HCT116 (cell line): Measurements from ENCODE around the gene RETSAT. TPM values are rescaled to one million over a fixed set of nuclear protein-coding genes. Genes with fewer than 3 reads are reported as not detected.
A peak's percentile ranks its signal among the peaks of the same experiment; 100 is the strongest.

Experiments used
- ATAC-seq: fragments of 200-7000 bp; cut with Tn5 transposase; 2 replicates; pipeline ENCODE4 v1.9.1; 2020; ENCODE audit warnings: mild to moderate bottlenecking, moderate library complexity
- BruUV-seq: library from RNA; stranded (reverse); fragments of 400-500 nt; replicated peaks from 2 replicates; lab custom pipeline; 2021; lab: Mats Ljungman, UMichigan
- CTCF ChIA-PET: fragments of 300-600 bp; sonication (Branson Sonifier 250); formaldehyde crosslinking; loops from one replicate; lab custom pipeline; 2021; ENCODE audit warnings: antibody characterized with exemption; lab: Charles Lee
- POLR2A ChIA-PET: fragments of 300-600, 350-600 bp; sonication (Branson Sonifier 250); formaldehyde crosslinking; loops from one replicate; lab custom pipeline; 2021; ENCODE audit warnings: antibody characterized with exemption; lab: Charles Lee
- RAD21 ChIA-PET, 2 experiments: fragments of 300-600 bp; sonication (Branson Sonifier 250); formaldehyde crosslinking; loops; one replicate each; lab custom pipeline; 2023; ENCODE audit warnings: low total read pairs in 2 of 2; ENCODE audit not compliant: uncharacterized antibody in 2 of 2, unreplicated experiment in 2 of 2, low non-redundant PET in 1 of 2; lab: Charles Lee
- DNase-seq: peaks from one replicate; pipeline ENCODE4 v3.0.0-alpha.2; 2010; ENCODE audit warnings: low read depth, low spot score
- H2AFZ ChIP-seq: fragments of 200-600 bp; shearing (Covaris generic), sonication (generic); 2 replicates; pipeline ENCODE4 v1.6.1; 2017; ENCODE audit warnings: low read depth, mixed run types, mixed read lengths, antibody characterized with exemption, low read length; ENCODE audit not compliant: poor library complexity, severe bottlenecking
- H3K27ac ChIP-seq: 2 replicates; pipeline ENCODE4 v1.5.1; 2012; ENCODE audit warnings: low read depth, low read length
- H3K27me3 ChIP-seq: fragments of 200-600 bp; sonication (generic); 2 replicates; pipeline ENCODE4 v1.6.1; 2016; ENCODE audit warnings: mixed run types, low read length, mixed read lengths; ENCODE audit not compliant: insufficient read depth
- H3K36me3 ChIP-seq, 2 experiments: fragments of 200-500 bp in 1 of 2; fragments of 200-600 bp in 1 of 2; sonication (Bioruptor generic) in 1 of 2; sonication (generic) in 1 of 2; 2 replicates each; pipeline versions ENCODE4 v1.5.1 to v1.6.1; 2014 to 2016; ENCODE audit warnings: low read length in 2 of 2, inconsistent platforms in 1 of 2, mixed read lengths in 1 of 2, mixed run types in 1 of 2; ENCODE audit not compliant: insufficient read depth in 2 of 2, control insufficient read depth in 1 of 2
- H3K4me1 ChIP-seq, 2 experiments: fragments of 200-600 bp in 1 of 2; sonication (generic) in 1 of 2; 2 replicates each; pipeline versions ENCODE4 v1.5.1 to v1.6.1; 2012 to 2017; ENCODE audit warnings: low read length in 2 of 2, inconsistent platforms in 1 of 2, mild to moderate bottlenecking in 1 of 2, mixed read lengths in 1 of 2, mixed run types in 1 of 2, moderate library complexity in 1 of 2; ENCODE audit not compliant: insufficient read depth in 2 of 2, control insufficient read depth in 1 of 2
- H3K4me2 ChIP-seq: fragments of 200-600 bp; sonication (generic); 2 replicates; pipeline ENCODE4 v1.6.1; 2017; ENCODE audit warnings: mixed run types, low read length, mixed read lengths
- H3K4me3 ChIP-seq, 2 experiments: fragments of 200-600 bp in 1 of 2; sonication (generic) in 1 of 2; replicated peaks in 1 of 2; 2 replicates each; pipeline ENCODE4 v1.5.1; 2011 to 2016; ENCODE audit warnings: low read length in 2 of 2, control low read depth in 1 of 2, low read depth in 1 of 2, mild to moderate bottlenecking in 1 of 2, mixed read lengths in 1 of 2, mixed run types in 1 of 2
- H3K79me2 ChIP-seq: fragments of 200-600 bp; sonication (generic); 2 replicates; pipeline ENCODE4 v1.6.1; 2017; ENCODE audit warnings: mild to moderate bottlenecking, mixed run types, low read length, moderate library complexity, mixed read lengths; ENCODE audit not compliant: insufficient read depth
- H3K9ac ChIP-seq: fragments of 200-600 bp; sonication (generic); 2 replicates; pipeline ENCODE4 v1.6.1; 2016; ENCODE audit warnings: low read length, mixed read lengths
- H3K9me2 ChIP-seq: fragments of 200-600 bp; sonication (generic), shearing (Covaris generic); 2 replicates; pipeline ENCODE4 v1.6.1; 2017; ENCODE audit warnings: mixed run types, mild to moderate bottlenecking, moderate library complexity; ENCODE audit not compliant: insufficient read depth
- H3K9me3 ChIP-seq, 2 experiments: fragments of 200-500 bp in 1 of 2; fragments of 200-600 bp in 1 of 2; sonication (Bioruptor generic) in 1 of 2; sonication (generic) in 1 of 2; 2 replicates each; pipeline ENCODE4 v1.6.1; 2014 to 2017; ENCODE audit warnings: low read length in 2 of 2, mixed read lengths in 2 of 2, inconsistent platforms in 1 of 2, low read depth in 1 of 2, mild to moderate bottlenecking in 1 of 2, mixed run types in 1 of 2, moderate library complexity in 1 of 2; ENCODE audit not compliant: control insufficient read depth in 1 of 2, insufficient read depth in 1 of 2
- H4K20me1 ChIP-seq: fragments of 200-600 bp; sonication (generic), shearing (Covaris generic); 2 replicates; pipeline ENCODE4 v1.6.1; 2017; ENCODE audit warnings: mixed run types, mild to moderate bottlenecking, moderate library complexity; ENCODE audit not compliant: insufficient read depth
- ATF3 ChIP-seq: IDR thresholded peaks from 2 replicates; pipeline ENCODE4 v1.6.1; 2012
- CBX3 ChIP-seq: IDR thresholded peaks from 2 replicates; pipeline ENCODE4 v1.6.1; 2012; ENCODE audit warnings: low read depth
- CEBPB ChIP-seq: IDR thresholded peaks from 2 replicates; pipeline ENCODE4 v1.6.1; 2012; ENCODE audit warnings: low read depth
- EGR1 ChIP-seq: IDR thresholded peaks from 2 replicates; pipeline ENCODE4 v1.6.1; 2012; ENCODE audit warnings: low read depth
- ELF1 ChIP-seq: IDR thresholded peaks from 2 replicates; pipeline ENCODE4 v1.6.1; 2012; ENCODE audit warnings: low read depth, borderline replicate concordance
- EZH2phosphoT487 ChIP-seq: fragments of 200-600 bp; IDR thresholded peaks from 2 replicates; pipeline ENCODE4 v1.6.1; 2018; ENCODE audit warnings: antibody characterized with exemption, borderline replicate concordance
- FOSL1 ChIP-seq: IDR thresholded peaks from 2 replicates; pipeline ENCODE4 v1.6.1; 2012; ENCODE audit warnings: low read depth
- RAD21 ChIP-seq: IDR thresholded peaks from 2 replicates; pipeline ENCODE4 v1.6.1; 2012; ENCODE audit warnings: low read depth, mild to moderate bottlenecking
- REST ChIP-seq: IDR thresholded peaks from 2 replicates; pipeline ENCODE4 v1.6.1; 2012; ENCODE audit warnings: low read depth
- SIN3A ChIP-seq: IDR thresholded peaks from 2 replicates; pipeline ENCODE4 v1.6.1; 2012; ENCODE audit warnings: low read depth
- SP1 ChIP-seq: IDR thresholded peaks from 2 replicates; pipeline ENCODE4 v1.6.1; 2012; ENCODE audit warnings: low read depth
- SRF ChIP-seq: IDR thresholded peaks from 2 replicates; pipeline ENCODE4 v1.6.1; 2012; ENCODE audit warnings: low read depth
- TCF7L2 ChIP-seq: IDR thresholded peaks from 2 replicates; pipeline ENCODE4 v1.7.0; 2011; ENCODE audit warnings: borderline replicate concordance, inconsistent platforms; ENCODE audit not compliant: insufficient read depth, insufficient read length; ENCODE audit errors: extremely low read depth
- YY1 ChIP-seq: IDR thresholded peaks from 2 replicates; pipeline ENCODE4 v1.6.1; 2011; ENCODE audit warnings: low read length, low read depth, moderate library complexity, mild to moderate bottlenecking; ENCODE audit not compliant: insufficient replicate concordance; ENCODE audit errors: extremely low read depth
- ZBTB33 ChIP-seq: IDR thresholded peaks from 2 replicates; pipeline ENCODE4 v1.6.1; 2011; ENCODE audit warnings: mild to moderate bottlenecking, low read length, moderate library complexity; ENCODE audit not compliant: insufficient replicate concordance; ENCODE audit errors: extremely low read depth
- ZFX ChIP-seq: fragments of 450-650 bp; IDR thresholded peaks from 2 replicates; pipeline ENCODE4 v1.6.1; 2017
- ZNF274 ChIP-seq: fragments of 200-500 bp; sonication (Bioruptor generic); IDR thresholded peaks from 2 replicates; pipeline ENCODE4 v1.6.1; 2014; ENCODE audit warnings: mild to moderate bottlenecking, low read depth, low read length, inconsistent platforms
- intact Hi-C: fragments of 100-400 bp; cut with micrococcal nuclease; formaldehyde crosslinking; loops from 2 replicates; pipeline ENCODE4 v1.10.0; 2022
- total RNA-seq: library from RNA; stranded (reverse); gene quantifications from one replicate; pipeline ENCODE4 v1.2.1, GENCODE V29; 2021; ENCODE audit not compliant: unreplicated experiment
- TF ChIP-seq, protein P1 (sequence below), 3 experiments: fragments of 200-600 bp in 1 of 3; sonication (generic) in 1 of 3; IDR thresholded peaks in 2 of 3; conservative IDR thresholded peaks in 1 of 3; 2 replicates each; pipeline ENCODE4 v1.5.1; 2012 to 2017; ENCODE audit warnings: low read depth in 2 of 3, low read length in 2 of 3, antibody characterized with exemption in 1 of 3, borderline replicate concordance in 1 of 3, control low read depth in 1 of 3, mild to moderate bottlenecking in 1 of 3, mixed read lengths in 1 of 3, mixed run types in 1 of 3, moderate library complexity in 1 of 3; ENCODE audit not compliant: insufficient read depth in 1 of 3

Gene RETSAT
- total RNA-seq, 1 experiment from 2014 or later: 59.7 TPM

- ChIA-PET POLR2A (interaction anchor here (0.6 to 1.4 kb wide), 7 partner anchors 11 to 693 kb away, joined by 3 to 6 read pairs (median 4); partner anchors contain the start of genes ELMOD3, MAT2A and RETSAT), CTCF (interaction anchor here (1.0 kb wide), 1 partner anchor 28 kb away, joined by 4 read pairs; no protein-coding TSS in a partner anchor), RAD21 (interaction anchor here in 1 of 2 experiments (0.6 kb wide), 1 partner anchor 61 kb away, joined by 4 read pairs; no protein-coding TSS in a partner anchor)
- Histone ChIP-seq H3K9me2 (no peaks in the 10 kb centered on the region), H4K20me1 (peaks cover 5% of the 10 kb centered on the region; the same call in 1 of the 2 replicates), H3K4me1 (peaks cover 10 to 21% of the 10 kb centered on the region in 2 experiments), H3K9me3 (no peaks in the 10 kb centered on the region), H3K9ac (peak within 1 kb of the TSS; percentile 86), H3K4me3 (peak within 1 kb of the TSS; percentile 89 to 96), H3K36me3 (peaks cover 15 to 25% of the 10 kb centered on the region in 2 experiments; a peak in 2 of 4 replicates), H3K27ac (peak within 1 kb of the TSS; percentile 76), H2AFZ (no peak within 1 kb of the TSS), H3K79me2 (peaks cover 41% of the 10 kb centered on the region), H3K27me3 (no peaks in the 10 kb centered on the region), H3K4me2 (peak within 1 kb of the TSS; percentile 90)
- DNase-seq (peak; percentile 77), ATAC-seq (peak; percentile 99)
- BruUV-seq: TSS peak; percentile 92
- intact Hi-C loops: loop anchor here (10.0 kb wide), 1 partner anchor 227 kb away; no protein-coding TSS in a partner anchor
- TF ChIP-seq REST (no peak), EGR1 (no peak), FOSL1 (no peak), SP1 (peak; percentile 59), CEBPB (no peak), TCF7L2 (no peak), EZH2phosphoT487 (no peak), ATF3 (no peak), CBX3 (peak; percentile 74), SIN3A (peak; percentile 98), ZNF274 (no peak), ZFX (no peak), ZBTB33 (peak; percentile 97), SRF (no peak), YY1 (peak; percentile 51), ELF1 (peak; percentile 85), RAD21 (no peak; the same call in 1 of the 2 replicates)
- TF ChIP-seq, protein P1, sequence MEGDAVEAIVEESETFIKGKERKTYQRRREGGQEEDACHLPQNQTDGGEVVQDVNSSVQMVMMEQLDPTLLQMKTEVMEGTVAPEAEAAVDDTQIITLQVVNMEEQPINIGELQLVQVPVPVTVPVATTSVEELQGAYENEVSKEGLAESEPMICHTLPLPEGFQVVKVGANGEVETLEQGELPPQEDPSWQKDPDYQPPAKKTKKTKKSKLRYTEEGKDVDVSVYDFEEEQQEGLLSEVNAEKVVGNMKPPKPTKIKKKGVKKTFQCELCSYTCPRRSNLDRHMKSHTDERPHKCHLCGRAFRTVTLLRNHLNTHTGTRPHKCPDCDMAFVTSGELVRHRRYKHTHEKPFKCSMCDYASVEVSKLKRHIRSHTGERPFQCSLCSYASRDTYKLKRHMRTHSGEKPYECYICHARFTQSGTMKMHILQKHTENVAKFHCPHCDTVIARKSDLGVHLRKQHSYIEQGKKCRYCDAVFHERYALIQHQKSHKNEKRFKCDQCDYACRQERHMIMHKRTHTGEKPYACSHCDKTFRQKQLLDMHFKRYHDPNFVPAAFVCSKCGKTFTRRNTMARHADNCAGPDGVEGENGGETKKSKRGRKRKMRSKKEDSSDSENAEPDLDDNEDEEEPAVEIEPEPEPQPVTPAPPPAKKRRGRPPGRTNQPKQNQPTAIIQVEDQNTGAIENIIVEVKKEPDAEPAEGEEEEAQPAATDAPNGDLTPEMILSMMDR (IDR thresholded peaks at IDR 0.05 in 2 of 3, conservative IDR thresholded peaks at IDR 0.05 in 1 of 3; ENCODE audit: borderline replicate concordance in 1 of 3, insufficient read depth in 1 of 3, low read depth in 2 of 3, low read length in 2 of 3): no peak
Observed at GRCh38 chr2:85327822-85328617, 26.3 kb downstream of the RETSAT start, which contains the start of gene TGOLN2. TSS of gene TGOLN2 (minus strand) at chr2:85327989. CDS start at chr2:85327962, 27 bp downstream.
